SU-DHL-6 (cell line): ENCODE measurements around the gene AMBP.

Source experiments
- CTCF ChIP-seq: fragments of 200-600 bp; sonication (generic); IDR thresholded peaks from one replicate; pipeline ENCODE4 v1.5.1; 2017; ENCODE audit warnings: antibody characterized with exemption, mild to moderate bottlenecking, low read length, moderate library complexity; ENCODE audit not compliant: insufficient read depth, poor library complexity, severe bottlenecking
- EZH2phosphoT487 ChIP-seq: fragments of 200-600 bp; sonication (generic), shearing (Covaris generic); conservative IDR thresholded peaks from 2 replicates; pipeline ENCODE4 v1.6.1; 2018; ENCODE audit warnings: mild to moderate bottlenecking, antibody characterized with exemption, low read length, moderate library complexity, mixed read lengths

- no peak for TF ChIP-seq CTCF
- TF ChIP-seq EZH2phosphoT487: no peak
These were observed 2.5 kb downstream of the AMBP start for GRCh38 chr9:114075602-114076001.
